Activated CD4-positive, alpha-beta T cell treated with anti-CD3 and anti-CD28 coated beads, Interleukin-10, Interleukin-2, amounts not matched to agents 100 ng/mL and 50 ng/mL, durations not matched to agents 16 hours and 8 hours (primary cell): ENCODE results near the gene DYNC1H1.
A peak's percentile ranks its signal among the peaks of the same experiment; 100 is the strongest.
"Not testable (repeated sequence)": the region's sequence is repeated elsewhere in the genome, so short reads cannot be mapped to it uniquely, and the experiment has no call there.

Experiments used
- DNase-seq: peaks from one replicate; pipeline ENCODE4 v3.0.0-alpha.2; 2020

DYNC1H1 gene

GRCh38 chr14:101965770-101966722 lies 1.7 kb downstream of the DYNC1H1 start:
- DNase-seq: peak; percentile 30

GRCh38 chr14:101966742-101967141 lies 2.4 kb downstream of the DYNC1H1 start:
- no peak for DNase-seq

GRCh38 chr14:101968186-101968585 lies 3.8 kb downstream of the DYNC1H1 start:
- DNase-seq: no peak

- DNase-seq: no peak
Observed at GRCh38 chr14:101969481-101969880, 5.1 kb downstream of the DYNC1H1 start.

GRCh38 chr14:101970830-101971400 lies 6.5 kb downstream of the DYNC1H1 start:
- no peak for DNase-seq

- DNase-seq: not testable (repeated sequence)
Observed at GRCh38 chr14:101971458-101971857, 7.1 kb downstream of the DYNC1H1 start.

GRCh38 chr14:101972126-101972866 lies 7.9 kb downstream of the DYNC1H1 start:
- no peak for DNase-seq

- DNase-seq: peak; percentile 23
Observed at GRCh38 chr14:101973356-101973755, 9.0 kb downstream of the DYNC1H1 start.

- DNase-seq: no peak
Observed at GRCh38 chr14:101975231-101975630, 10.9 kb downstream of the DYNC1H1 start.

- no peak for DNase-seq
Observed at GRCh38 chr14:101977311-101978071, 13.1 kb downstream of the DYNC1H1 start.

- no peak for DNase-seq
Observed at GRCh38 chr14:101979666-101980065, 15.3 kb downstream of the DYNC1H1 start.

- DNase-seq: no peak
Observed at GRCh38 chr14:101980251-101980650, 15.9 kb downstream of the DYNC1H1 start.

GRCh38 chr14:101980700-101981099 lies 16.3 kb downstream of the DYNC1H1 start:
- DNase-seq: peak; percentile 44

- DNase-seq: no peak
Observed at GRCh38 chr14:101982621-101983020, 18.2 kb downstream of the DYNC1H1 start.

GRCh38 chr14:101984831-101985230 lies 20.5 kb downstream of the DYNC1H1 start:
- not testable (repeated sequence) for DNase-seq

GRCh38 chr14:101985957-101986356 lies 21.6 kb downstream of the DYNC1H1 start:
- DNase-seq: no peak

- no peak for DNase-seq
Observed at GRCh38 chr14:101986953-101987352, 22.6 kb downstream of the DYNC1H1 start.

GRCh38 chr14:101988377-101988776 lies 24.0 kb downstream of the DYNC1H1 start:
- DNase-seq: peak; percentile 40

- DNase-seq: peak; percentile 51
Observed at GRCh38 chr14:101991352-101991751, 27.0 kb downstream of the DYNC1H1 start.

- no peak for DNase-seq
Observed at GRCh38 chr14:101992708-101993107, 28.3 kb downstream of the DYNC1H1 start.

- no peak for DNase-seq
Observed at GRCh38 chr14:101997429-101998336, 33.3 kb downstream of the DYNC1H1 start.

GRCh38 chr14:102000902-102001301 lies 36.5 kb downstream of the DYNC1H1 start:
- no peak for DNase-seq
